ENCODE measurements around the gene TBX18. TPM values are rescaled to one million over a fixed set of nuclear protein-coding genes. Genes with fewer than 3 reads are reported as not detected.
A peak's percentile ranks its signal among the peaks of the same experiment; 100 is the strongest.

The TBX18 gene
- total and polyA plus RNA-seq, 4 donors, result 7.9 to 32.8 (median 19.0) TPM

- Histone ChIP-seq H3K36me3 (ENCODE audit: control insufficient read depth, insufficient read depth, low read length) (no peaks in the 10 kb centered on the region), H3K27me3 (ENCODE audit: control insufficient read depth, insufficient read depth, low read length) (no peaks in the 10 kb centered on the region), H3K4me3 (ENCODE audit: low read depth, low read length) (no peak overlapping the region), H3K9me3 (ENCODE audit: control insufficient read depth, insufficient read depth, low read length) (no peaks in the 10 kb centered on the region), H3K27ac (ENCODE audit: low read depth, low read length) (no peak overlapping the region), H3K4me1 (ENCODE audit: control insufficient read depth, insufficient read depth, low read length) (no peaks in the 10 kb centered on the region)
- no CpG with 5 or more reads among the region's 2 CpGs for WGBS (ENCODE audit: insufficient coverage)
- no peak for DNase-seq (ENCODE audit: low read depth in 4 of 6, low spot score in 6 of 6)
Observed at GRCh38 chr6:84791233-84791632, 26.8 kb upstream of the TBX18 start.

- Histone ChIP-seq H3K4me1 (ENCODE audit: control insufficient read depth, insufficient read depth, low read length) (no peaks in the 10 kb centered on the region), H3K9me3 (ENCODE audit: control insufficient read depth, insufficient read depth, low read length) (no peaks in the 10 kb centered on the region), H3K27ac (ENCODE audit: low read depth, low read length) (no peak overlapping the region), H3K27me3 (ENCODE audit: control insufficient read depth, insufficient read depth, low read length) (peaks cover 2% of the 10 kb centered on the region), H3K4me3 (ENCODE audit: low read depth, low read length) (no peak overlapping the region), H3K36me3 (ENCODE audit: control insufficient read depth, insufficient read depth, low read length) (no peaks in the 10 kb centered on the region)
- DNase-seq (ENCODE audit: low read depth in 4 of 6, low spot score in 6 of 6), result no peak
Observed at GRCh38 chr6:84789170-84789569, 24.8 kb upstream of the TBX18 start.

- Histone ChIP-seq H3K27me3 (ENCODE audit: control insufficient read depth, insufficient read depth, low read length) (peaks cover 2% of the 10 kb centered on the region), H3K27ac (ENCODE audit: low read depth, low read length) (no peak overlapping the region), H3K4me1 (ENCODE audit: control insufficient read depth, insufficient read depth, low read length) (no peaks in the 10 kb centered on the region), H3K36me3 (ENCODE audit: control insufficient read depth, insufficient read depth, low read length) (no peaks in the 10 kb centered on the region), H3K9me3 (ENCODE audit: control insufficient read depth, insufficient read depth, low read length) (no peaks in the 10 kb centered on the region), H3K4me3 (ENCODE audit: low read depth, low read length) (no peak overlapping the region)
- no CpG with 5 or more reads among the region's 2 CpGs for WGBS (ENCODE audit: insufficient coverage)
- DNase-seq (ENCODE audit: low read depth in 4 of 6, low spot score in 6 of 6), result no peak
Observed at GRCh38 chr6:84788689-84789088, 24.3 kb upstream of the TBX18 start.

- H3K4me3 ChIP-seq (ENCODE audit: low read depth, low read length), result no peak overlapping the region
- H3K27me3 ChIP-seq (ENCODE audit: control insufficient read depth, insufficient read depth, low read length), result peaks cover 3% of the 10 kb centered on the region
- no peaks in the 10 kb centered on the region for H3K36me3 ChIP-seq (ENCODE audit: control insufficient read depth, insufficient read depth, low read length)
- H3K27ac ChIP-seq (ENCODE audit: low read depth, low read length), result no peak overlapping the region
- DNase-seq (ENCODE audit: low read depth in 4 of 6, low spot score in 6 of 6), result no peak
- whole genome bisulfite sequencing (ENCODE audit: insufficient coverage), result no CpG with 5 or more reads among the region's 1 CpG
- H3K9me3 ChIP-seq (ENCODE audit: control insufficient read depth, insufficient read depth, low read length), result no peaks in the 10 kb centered on the region
- H3K4me1 ChIP-seq (ENCODE audit: control insufficient read depth, insufficient read depth, low read length), result no peaks in the 10 kb centered on the region
Observed at GRCh38 chr6:84785671-84786070, 21.3 kb upstream of the TBX18 start.

GRCh38 chr6:84779917-84780316 lies 15.5 kb upstream of the TBX18 start:
- no CpG with 5 or more reads among the region's 2 CpGs for WGBS (ENCODE audit: insufficient coverage)
- H3K27me3 ChIP-seq (ENCODE audit: control insufficient read depth, insufficient read depth, low read length), result peaks cover 48% of the 10 kb centered on the region

GRCh38 chr6:84779380-84779779 lies 15.0 kb upstream of the TBX18 start:
- 58% methylated on average over 1 of the region's 1 CpG for WGBS (ENCODE audit: insufficient coverage)
- H3K27me3 ChIP-seq (ENCODE audit: control insufficient read depth, insufficient read depth, low read length), result peaks cover 53% of the 10 kb centered on the region

More at GRCh38 chr6:84779917-84780316, 15.5 kb upstream of the TBX18 start:
- H3K36me3 ChIP-seq (ENCODE audit: control insufficient read depth, insufficient read depth, low read length), result no peaks in the 10 kb centered on the region
- peaks cover 2% of the 10 kb centered on the region for H3K4me1 ChIP-seq (ENCODE audit: control insufficient read depth, insufficient read depth, low read length)
- DNase-seq (ENCODE audit: low read depth in 4 of 6, low spot score in 6 of 6), result no peak
- H3K9me3 ChIP-seq (ENCODE audit: control insufficient read depth, insufficient read depth, low read length), result no peaks in the 10 kb centered on the region
- no peak overlapping the region for H3K27ac ChIP-seq (ENCODE audit: low read depth, low read length)
- no peak overlapping the region for H3K4me3 ChIP-seq (ENCODE audit: low read depth, low read length)

GRCh38 chr6:84777888-84778287 lies 13.5 kb upstream of the TBX18 start:
- Histone ChIP-seq H3K4me1 (ENCODE audit: control insufficient read depth, insufficient read depth, low read length) (peaks cover 20% of the 10 kb centered on the region), H3K9me3 (ENCODE audit: control insufficient read depth, insufficient read depth, low read length) (no peaks in the 10 kb centered on the region), H3K27me3 (ENCODE audit: control insufficient read depth, insufficient read depth, low read length) (peaks cover 68% of the 10 kb centered on the region), H3K4me3 (ENCODE audit: low read depth, low read length) (no peak overlapping the region), H3K36me3 (ENCODE audit: control insufficient read depth, insufficient read depth, low read length) (no peaks in the 10 kb centered on the region), H3K27ac (ENCODE audit: low read depth, low read length) (no peak overlapping the region)
- no peak for DNase-seq (ENCODE audit: low read depth in 4 of 6, low spot score in 6 of 6)
- no CpG with 5 or more reads among the region's 1 CpG for WGBS (ENCODE audit: insufficient coverage)

More at GRCh38 chr6:84779380-84779779, 15.0 kb upstream of the TBX18 start:
- no peaks in the 10 kb centered on the region for H3K36me3 ChIP-seq (ENCODE audit: control insufficient read depth, insufficient read depth, low read length)
- DNase-seq (ENCODE audit: low read depth in 4 of 6, low spot score in 6 of 6), result no peak
- H3K9me3 ChIP-seq (ENCODE audit: control insufficient read depth, insufficient read depth, low read length), result no peaks in the 10 kb centered on the region
- H3K27ac ChIP-seq (ENCODE audit: low read depth, low read length), result no peak overlapping the region
- peaks cover 7% of the 10 kb centered on the region for H3K4me1 ChIP-seq (ENCODE audit: control insufficient read depth, insufficient read depth, low read length)
- no peak overlapping the region for H3K4me3 ChIP-seq (ENCODE audit: low read depth, low read length)

- Histone ChIP-seq H3K27ac (ENCODE audit: low read depth, low read length) (no peak overlapping the region), H3K36me3 (ENCODE audit: control insufficient read depth, insufficient read depth, low read length) (no peaks in the 10 kb centered on the region), H3K4me1 (ENCODE audit: control insufficient read depth, insufficient read depth, low read length) (peaks cover 23% of the 10 kb centered on the region), H3K9me3 (ENCODE audit: control insufficient read depth, insufficient read depth, low read length) (peaks cover 1% of the 10 kb centered on the region), H3K4me3 (ENCODE audit: low read depth, low read length) (no peak overlapping the region), H3K27me3 (ENCODE audit: control insufficient read depth, insufficient read depth, low read length) (peaks cover 83% of the 10 kb centered on the region)
- no CpG with 5 or more reads among the region's 3 CpGs for WGBS (ENCODE audit: insufficient coverage)
- no peak for DNase-seq (ENCODE audit: low read depth in 4 of 6, low spot score in 6 of 6)
Observed at GRCh38 chr6:84776392-84776791, 12.0 kb upstream of the TBX18 start.

- Histone ChIP-seq H3K27me3 (ENCODE audit: control insufficient read depth, insufficient read depth, low read length) (peaks cover 89% of the 10 kb centered on the region), H3K4me1 (ENCODE audit: control insufficient read depth, insufficient read depth, low read length) (peaks cover 23% of the 10 kb centered on the region), H3K27ac (ENCODE audit: low read depth, low read length) (no peak overlapping the region), H3K9me3 (ENCODE audit: control insufficient read depth, insufficient read depth, low read length) (peaks cover 1% of the 10 kb centered on the region), H3K36me3 (ENCODE audit: control insufficient read depth, insufficient read depth, low read length) (no peaks in the 10 kb centered on the region), H3K4me3 (ENCODE audit: low read depth, low read length) (no peak overlapping the region)
- WGBS (ENCODE audit: insufficient coverage), result no CpG with 5 or more reads among the region's 3 CpGs
- DNase-seq (ENCODE audit: low read depth in 4 of 6, low spot score in 6 of 6), result peak in 1 of 6 donors; percentile 1
Observed at GRCh38 chr6:84775751-84776150, 11.4 kb upstream of the TBX18 start.

- peak in 1 of 6 donors; percentile 27 for DNase-seq (ENCODE audit: low read depth in 4 of 6, low spot score in 6 of 6)
- Histone ChIP-seq H3K4me3 (ENCODE audit: low read depth, low read length) (no peak overlapping the region), H3K9me3 (ENCODE audit: control insufficient read depth, insufficient read depth, low read length) (peaks cover 1% of the 10 kb centered on the region), H3K27me3 (ENCODE audit: control insufficient read depth, insufficient read depth, low read length) (peaks cover 93% of the 10 kb centered on the region), H3K4me1 (ENCODE audit: control insufficient read depth, insufficient read depth, low read length) (peaks cover 23% of the 10 kb centered on the region), H3K36me3 (ENCODE audit: control insufficient read depth, insufficient read depth, low read length) (no peaks in the 10 kb centered on the region), H3K27ac (ENCODE audit: low read depth, low read length) (no peak overlapping the region)
- 5% methylated on average over 11 of the region's 14 CpGs for WGBS (ENCODE audit: insufficient coverage)
Observed at GRCh38 chr6:84774985-84775284, 10.5 kb upstream of the TBX18 start.
